CD4-positive, alpha-beta T cell treated with Interleukin-6 for 4 hours (primary cell): ENCODE measurements around the gene ZNF621.
"Not testable (repeated sequence)": the region's sequence is repeated elsewhere in the genome, so short reads cannot be mapped to it uniquely, and the experiment has no call there.

Experiments
- DNase-seq: peaks from one replicate; pipeline ENCODE4 v3.0.0-alpha.2; 2020; ENCODE audit warnings: mixed read lengths

Gene ZNF621

GRCh38 chr3:40546816-40547215 lies 22.1 kb downstream of the ZNF621 start:
- no peak for DNase-seq

- no peak for DNase-seq
Observed at GRCh38 chr3:40550167-40550566, 25.4 kb downstream of the ZNF621 start.

GRCh38 chr3:40557575-40558161 lies 32.9 kb downstream of the ZNF621 start:
- DNase-seq, result no peak

GRCh38 chr3:40562482-40562881 lies 37.7 kb downstream of the ZNF621 start:
- not testable (repeated sequence) for DNase-seq

DNA sequence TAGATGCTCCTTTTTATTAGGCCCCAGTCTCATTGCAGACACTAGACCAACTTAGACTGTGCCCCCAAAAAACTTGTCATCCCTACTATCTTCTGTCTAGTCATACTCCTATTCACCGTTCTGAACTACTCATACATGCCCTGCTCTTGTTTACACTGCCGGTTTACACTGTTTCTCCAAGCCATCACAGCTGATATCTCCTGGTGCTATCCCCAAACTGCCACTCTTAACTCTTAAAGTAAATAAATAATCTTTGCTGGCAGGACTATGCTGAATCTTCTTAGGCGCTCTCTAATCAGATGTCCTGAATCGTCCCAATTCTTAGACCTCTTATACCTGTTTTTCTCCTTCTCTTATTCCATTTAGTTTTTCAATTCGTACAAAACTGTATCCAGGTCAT lies 40.9 kb downstream of the ZNF621 start:
- not testable (repeated sequence) for DNase-seq

DNA sequence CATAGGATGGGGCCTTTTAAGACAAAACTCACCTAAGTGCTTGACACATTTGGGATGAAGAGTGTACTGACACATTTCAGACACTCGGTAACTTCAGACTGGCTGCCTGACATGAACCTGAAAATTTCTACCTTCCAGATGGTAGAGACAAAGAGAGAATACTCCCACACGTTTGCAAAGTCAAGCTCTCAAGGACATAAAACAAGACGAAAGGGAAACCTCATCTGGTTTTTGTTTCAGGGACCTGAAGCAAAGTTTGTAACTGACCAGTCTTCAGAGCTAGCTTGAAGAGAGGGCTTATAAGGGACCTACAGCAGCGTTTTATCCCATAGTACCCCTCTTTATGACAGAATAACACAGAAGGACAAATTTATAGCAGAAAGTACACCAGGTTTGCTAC lies 41.9 kb downstream of the ZNF621 start:
- no peak for DNase-seq

- DNase-seq, result no peak
Observed at GRCh38 chr3:40572588-40572987, 47.8 kb downstream of the ZNF621 start.

- DNase-seq, result no peak
Observed at GRCh38 chr3:40574050-40574449, 49.3 kb downstream of the ZNF621 start.

GRCh38 chr3:40574661-40575060 lies 49.9 kb downstream of the ZNF621 start:
- no peak for DNase-seq

DNA sequence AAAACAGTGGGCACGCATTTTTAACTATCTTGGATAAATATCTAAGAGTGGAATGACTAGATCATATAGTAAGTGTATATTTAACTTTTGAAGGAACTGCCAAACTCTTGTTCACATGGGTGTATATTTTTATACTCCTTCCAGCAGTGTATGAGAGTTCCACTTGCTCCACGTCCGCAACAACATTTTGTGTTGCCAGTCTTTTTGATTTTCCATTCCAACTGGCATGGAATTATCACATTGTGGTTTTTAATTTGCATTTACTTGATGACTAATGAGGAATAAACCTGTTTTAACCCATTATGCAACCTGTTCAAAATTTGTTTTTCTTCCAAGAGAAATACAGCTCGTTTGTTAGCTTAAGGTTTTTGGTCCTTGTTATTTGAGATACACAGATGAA lies 51.6 kb downstream of the ZNF621 start:
- no peak for DNase-seq

- DNase-seq, result peak; percentile 62
Observed at GRCh38 chr3:40580494-40581091, 55.8 kb downstream of the ZNF621 start.

- no peak for DNase-seq
Observed at GRCh38 chr3:40581166-40581565, 56.4 kb downstream of the ZNF621 start.

GRCh38 chr3:40582401-40583027 lies 57.8 kb downstream of the ZNF621 start:
- no peak for DNase-seq

DNA sequence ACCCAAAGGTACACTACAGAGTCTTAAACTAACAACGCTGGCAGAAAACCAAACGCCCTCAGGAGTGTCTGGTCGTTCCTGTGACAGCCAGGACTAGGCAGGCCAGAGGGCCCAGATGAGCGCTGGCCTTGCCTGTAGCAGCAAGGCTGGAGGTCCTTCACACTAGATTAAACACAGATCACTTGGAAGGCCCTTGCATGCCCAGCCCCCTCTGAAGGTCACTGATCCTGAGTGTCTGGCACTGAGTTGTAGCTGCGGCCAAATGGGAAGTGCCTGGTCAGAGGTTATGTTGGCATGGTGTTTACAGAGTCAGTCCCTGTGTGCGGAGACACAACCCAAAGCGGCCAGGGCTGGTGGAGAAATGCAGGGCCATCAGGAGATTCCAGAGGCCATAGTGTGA lies 58.9 kb downstream of the ZNF621 start:
- DNase-seq, result no peak

GRCh38 chr3:40584625-40585189 lies 59.9 kb downstream of the ZNF621 start:
- peak; percentile 73 for DNase-seq

- DNase-seq, result no peak
Observed at GRCh38 chr3:40585381-40586016, 60.7 kb downstream of the ZNF621 start.

- DNase-seq, result no peak
Observed at GRCh38 chr3:40586901-40587300, 62.1 kb downstream of the ZNF621 start.

- DNase-seq, result no peak
Observed at GRCh38 chr3:40588406-40588805, 63.6 kb downstream of the ZNF621 start.
